Stimulated activated CD8-positive, alpha-beta memory T cell treated with anti-CD3 and anti-CD28 coated beads, Interleukin-15, amount 100 ng/mL, for 48 hours (primary cell): ENCODE data around the gene OR10AG1.

Source experiments
- DNase-seq, 2 donors: peaks; one replicate each; pipeline ENCODE4 v3.0.0-alpha.2; 2020; ENCODE audit warnings: low read depth in 2 of 2

The OR10AG1 gene

GRCh38 chr11:55969845-55970244 lies at the start of gene OR10AG1:
TSS of gene OR10AG1 (minus strand) at chr11:55969945. CDS start at chr11:55969907, 38 bp downstream.
- no peak for DNase-seq

- DNase-seq, result no peak
Measured at GRCh38 chr11:56013805-56014204, 44.1 kb upstream of the OR10AG1 start.

GRCh38 chr11:56010716-56011115 lies 41.0 kb upstream of the OR10AG1 start:
- no peak for DNase-seq

GRCh38 chr11:55994525-55994924 lies 24.8 kb upstream of the OR10AG1 start, which contains the start of gene OR5F1:
TSS of gene OR5F1 (minus strand) at chr11:55994625. CDS start at chr11:55994625, 0 bp downstream.
- no peak for DNase-seq

GRCh38 chr11:55970935-55971334 lies 1.2 kb upstream of the OR10AG1 start:
- DNase-seq, result no peak

- DNase-seq, result no peak
Measured at GRCh38 chr11:55967914-55968313, 1.8 kb downstream of the OR10AG1 start.

- no peak for DNase-seq
Measured at GRCh38 chr11:55966391-55966790, 3.4 kb downstream of the OR10AG1 start.

GRCh38 chr11:55956521-55956920 lies 13.2 kb downstream of the OR10AG1 start:
- DNase-seq, result no peak

- DNase-seq, result no peak
Measured at GRCh38 chr11:55949330-55949729, 20.4 kb downstream of the OR10AG1 start.

- no peak for DNase-seq
Measured at GRCh38 chr11:55942785-55943392, 26.9 kb downstream of the OR10AG1 start.

GRCh38 chr11:55936300-55936699 lies 33.4 kb downstream of the OR10AG1 start, which contains the start of gene OR5I1:
TSS of gene OR5I1 (minus strand) at chr11:55936400. CDS start at chr11:55936400, 0 bp downstream.
- no peak for DNase-seq

- no peak for DNase-seq
Measured at GRCh38 chr11:55920537-55920936, 49.2 kb downstream of the OR10AG1 start.
